ENCODE measurements around the gene GRAP.
"Not testable (repeated sequence)": the region's sequence is repeated elsewhere in the genome, so short reads cannot be mapped to it uniquely, and the experiment has no call there.

Gene GRAP

GRCh38 chr17:19046782-19047375 lies at the start of gene GRAP:
TSS of gene GRAP (minus strand) at chr17:19046957. CDS start at chr17:19046926, 31 bp downstream.
- DNase-seq = not testable (repeated sequence)

- not testable (repeated sequence) for DNase-seq
These were observed 47.1 kb upstream of the GRAP start for GRCh38 chr17:19093684-19094438.

GRCh38 chr17:19092737-19093683 lies 46.3 kb upstream of the GRAP start:
- DNase-seq = not testable (repeated sequence)

- not testable (repeated sequence) for DNase-seq
These were observed 43.5 kb upstream of the GRAP start for GRCh38 chr17:19090058-19090772.

- DNase-seq = not testable (repeated sequence)
These were observed 42.3 kb upstream of the GRAP start for GRCh38 chr17:19088804-19089685.

- not testable (repeated sequence) for DNase-seq
These were observed 30.6 kb upstream of the GRAP start for GRCh38 chr17:19077386-19077785.

GRCh38 chr17:19076398-19077192 lies 29.8 kb upstream of the GRAP start:
- DNase-seq = not testable (repeated sequence)

- not testable (repeated sequence) for DNase-seq
These were observed 23.8 kb upstream of the GRAP start for GRCh38 chr17:19070318-19071168.

- not testable (repeated sequence) for DNase-seq
These were observed 17.6 kb upstream of the GRAP start for GRCh38 chr17:19064378-19064777.

GRCh38 chr17:19063326-19063956 lies 16.7 kb upstream of the GRAP start:
- not testable (repeated sequence) for DNase-seq

GRCh38 chr17:19062718-19063325 lies 16.1 kb upstream of the GRAP start:
- not testable (repeated sequence) for DNase-seq

GRCh38 chr17:19062009-19062717 lies 15.4 kb upstream of the GRAP start:
- DNase-seq = not testable (repeated sequence)

- not testable (repeated sequence) for DNase-seq
These were observed 8.7 kb upstream of the GRAP start for GRCh38 chr17:19055447-19055846.

- not testable (repeated sequence) for DNase-seq
These were observed 2.1 kb upstream of the GRAP start for GRCh38 chr17:19048826-19049225.

- not testable (repeated sequence) for DNase-seq
These were observed 753 bp upstream of the GRAP start for GRCh38 chr17:19047510-19047909.

GRCh38 chr17:19044643-19045042 lies 2.1 kb downstream of the GRAP start:
- not testable (repeated sequence) for DNase-seq

GRCh38 chr17:19043032-19043431 lies 3.7 kb downstream of the GRAP start:
- not testable (repeated sequence) for DNase-seq

- DNase-seq = not testable (repeated sequence)
These were observed 4.4 kb downstream of the GRAP start for GRCh38 chr17:19042369-19042768.
